NT2/D1 (cell line): ENCODE data around the gene OR2A12.

Experiments used
- SUZ12 ChIP-seq: IDR thresholded peaks from 2 replicates; pipeline ENCODE4 v1.6.1; 2011; ENCODE audit not compliant: insufficient read length, insufficient read depth; ENCODE audit errors: extremely low read depth
- YY1 ChIP-seq: IDR thresholded peaks from 2 replicates; pipeline ENCODE4 v1.6.1; 2011; ENCODE audit not compliant: insufficient read length, insufficient read depth
- ZNF274 ChIP-seq: IDR thresholded peaks from 2 replicates; pipeline ENCODE4 v1.6.1; 2011; ENCODE audit warnings: mild to moderate bottlenecking, low read depth, low read length

DNA sequence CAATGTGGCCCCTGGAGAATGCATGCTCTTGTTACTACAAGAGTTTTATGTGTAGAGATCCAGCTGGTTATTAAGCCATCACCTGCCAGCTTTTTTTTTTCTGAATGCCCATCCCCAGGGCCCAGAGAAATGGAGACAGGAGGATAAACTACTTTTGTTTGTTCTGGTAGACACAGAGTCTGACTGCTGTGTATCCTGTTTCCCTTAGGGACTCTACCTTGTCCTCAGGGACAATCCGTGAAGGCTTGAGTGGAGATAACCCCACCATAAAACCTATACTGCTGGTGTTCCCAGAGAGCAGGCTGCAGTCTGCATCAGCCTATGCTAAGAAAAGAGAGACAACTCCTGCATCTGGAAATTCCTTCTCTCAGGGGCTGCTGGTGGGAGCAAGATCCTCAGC is 37.4 kb upstream of the OR2A12 start, which contains the start of gene OR2A5:
- no peak for TF ChIP-seq ZNF274
- no peak for TF ChIP-seq SUZ12
- no peak for TF ChIP-seq YY1
